ENCODE measurements around the gene KLK13. TPM values are rescaled to one million over a fixed set of nuclear protein-coding genes. Genes with fewer than 3 reads are reported as not detected.

The KLK13 gene
- total and polyA plus RNA-seq, 8 donors = 0.16 to 1.8 (median 0.32) TPM

GRCh38 chr19:51097166-51097738 is 32.4 kb upstream of the KLK13 start:
- peak; percentile 44 to 50 for TF ChIP-seq CTCF (IDR thresholded peaks at IDR 0.05)
- intact Hi-C loops (cut with DNase I) = no loop called here
- peak; percentile 78 for ATAC-seq

GRCh38 chr19:51096473-51097165 is 31.7 kb upstream of the KLK13 start:
- Histone ChIP-seq H3K4me1 (peaks cover 0 to 18% of the 10 kb centered on the region in 2 donors), H3K9me3 (no peaks in the 10 kb centered on the region), H3K27ac (no peak overlapping the region), H3K36me3 (peaks cover 0 to 32% of the 10 kb centered on the region in 2 donors), H3K4me3 (no peak overlapping the region), H3K27me3 (no peaks in the 10 kb centered on the region)
- TF ChIP-seq CTCF (IDR thresholded peaks at IDR 0.05) = no peak
- ATAC-seq (no peak), DNase-seq (no peak)
- intact Hi-C loops (cut with DNase I) = no loop called here

More at GRCh38 chr19:51097166-51097738, 32.4 kb upstream of the KLK13 start:
- Histone ChIP-seq H3K27ac (no peak overlapping the region), H3K4me1 (peaks cover 0 to 23% of the 10 kb centered on the region in 2 donors), H3K36me3 (peaks cover 0 to 39% of the 10 kb centered on the region in 2 donors), H3K27me3 (no peaks in the 10 kb centered on the region), H3K9me3 (no peaks in the 10 kb centered on the region), H3K4me3 (no peak overlapping the region)
- peak in 3 of 4 donors; percentile 41 to 93 (median 63) for DNase-seq

GRCh38 chr19:51094696-51095279 is 29.9 kb upstream of the KLK13 start:
- Histone ChIP-seq H3K4me1 (peaks cover 0 to 14% of the 10 kb centered on the region in 2 donors), H3K9me3 (no peaks in the 10 kb centered on the region), H3K4me3 (no peak overlapping the region), H3K27me3 (no peaks in the 10 kb centered on the region), H3K27ac (no peak overlapping the region), H3K36me3 (peaks cover 0 to 19% of the 10 kb centered on the region in 2 donors)
- intact Hi-C loops (cut with DNase I) = no loop called here
- ATAC-seq = peak; percentile 10
- TF ChIP-seq CTCF (IDR thresholded peaks at IDR 0.05) = peak; percentile 49 to 53
- peak in 1 of 4 donors; percentile 30 for DNase-seq

- ATAC-seq (no peak), DNase-seq (no peak)
- Histone ChIP-seq H3K36me3 (peaks cover 0 to 8% of the 10 kb centered on the region in 2 donors), H3K9me3 (no peaks in the 10 kb centered on the region), H3K27me3 (no peaks in the 10 kb centered on the region), H3K27ac (no peak overlapping the region), H3K4me3 (no peak overlapping the region), H3K4me1 (peaks cover 0 to 14% of the 10 kb centered on the region in 2 donors)
- TF ChIP-seq CTCF (IDR thresholded peaks at IDR 0.05) = no peak
- intact Hi-C loops (cut with DNase I) = no loop called here
Observed at GRCh38 chr19:51093510-51094345, 28.8 kb upstream of the KLK13 start.
